PC-9 (cell line): ENCODE results near the gene ANO9.
"Not testable (repeated sequence)": the region's sequence is repeated elsewhere in the genome, so short reads cannot be mapped to it uniquely, and the experiment has no call there.

ENCODE experiments used
- CTCF ChIP-seq: fragments of 200-600 bp; sonication (generic); conservative IDR thresholded peaks from 2 replicates; pipeline ENCODE4 v1.6.1; 2017; ENCODE audit warnings: mixed run types, antibody characterized with exemption, mild to moderate bottlenecking, moderate library complexity
- EZH2 ChIP-seq: fragments of 200-600 bp; sonication (generic); IDR thresholded peaks from 2 replicates; pipeline ENCODE4 v1.8.0; 2017; ENCODE audit warnings: antibody characterized with exemption, low read depth

- TF ChIP-seq CTCF, EZH2: not testable (repeated sequence)
Measured at GRCh38 chr11:411520-411919, 30.3 kb downstream of the ANO9 start.
